H1 (cell line): Measurements from ENCODE around the gene GIPC2. TPM values are rescaled to one million over a fixed set of nuclear protein-coding genes. Genes with fewer than 3 reads are reported as not detected.

ENCODE experiments used
- CTCF ChIA-PET: fragments of 300-600 bp; sonication (Branson Sonifier 250); formaldehyde crosslinking; loops from one replicate; lab custom pipeline; 2021; ENCODE audit not compliant: partially characterized antibody; lab: Charles Lee
- POLR2A ChIA-PET: fragments of 300-600 bp; sonication (Branson Sonifier 250); formaldehyde crosslinking; loops from one replicate; lab custom pipeline; 2021; ENCODE audit warnings: inconsistent platforms; ENCODE audit not compliant: partially characterized antibody; lab: Charles Lee
- DNase-seq, 2 experiments: peaks; one replicate each; pipeline versions ENCODE4 v3.0.0 to v3.0.0-alpha.2; 2010 to 2022; ENCODE audit warnings: low spot score in 2 of 2, low read depth in 1 of 2, mixed read lengths in 1 of 2
- FAIRE-seq: peaks from 2 replicates; lab custom pipeline; 2011; peaks lifted over from hg19 to GRCh38; lab: Jason Lieb, UNC
- H2AFZ ChIP-seq: 2 replicates; pipeline ENCODE4 v1.8.1; 2012; ENCODE audit warnings: low read length, inconsistent platforms
- H2AK5ac ChIP-seq: 2 replicates; pipeline ENCODE4 v1.6.1; 2013; ENCODE audit warnings: low read depth, low read length
- H2BK120ac ChIP-seq: replicated peaks from 2 replicates; pipeline ENCODE3; 2013; ENCODE audit warnings: low read depth, low read length, inconsistent platforms
- H2BK12ac ChIP-seq: 2 replicates; pipeline ENCODE4 v1.6.1; 2013; ENCODE audit warnings: low read depth, low read length
- H2BK15ac ChIP-seq: 2 replicates; pipeline ENCODE4 v1.6.1; 2013; ENCODE audit warnings: low read length
- H2BK20ac ChIP-seq: 2 replicates; pipeline ENCODE4 v1.6.1; 2013; ENCODE audit warnings: low read length
- H2BK5ac ChIP-seq: 2 replicates; pipeline ENCODE4 v1.6.1; 2013; ENCODE audit warnings: low read depth, low read length
- H3K14ac ChIP-seq: 2 replicates; pipeline ENCODE4 v1.6.1; 2013; ENCODE audit warnings: inconsistent platforms; ENCODE audit not compliant: insufficient read length
- H3K18ac ChIP-seq: 2 replicates; pipeline ENCODE4 v1.6.1; 2013; ENCODE audit warnings: low read length; ENCODE audit errors: extremely low read depth
- H3K23ac ChIP-seq: 2 replicates; pipeline ENCODE4 v1.6.1; 2013; ENCODE audit warnings: inconsistent platforms; ENCODE audit not compliant: insufficient read length
- H3K23me2 ChIP-seq: 2 replicates; pipeline ENCODE4 v1.6.1; 2013; ENCODE audit warnings: low read depth, low read length
- H3K27ac ChIP-seq: 2 replicates; pipeline ENCODE4 v1.6.1; 2011; ENCODE audit warnings: low read depth, low read length, inconsistent platforms
- H3K27me3 ChIP-seq, 4 experiments: replicated peaks in 1 of 4; 1 replicate in 1 of 4; 2 replicates in 3 of 4; pipeline versions ENCODE4 v1.6.1 to v1.8.1; 2011 to 2013; ENCODE audit warnings: low read length in 3 of 4, mild to moderate bottlenecking in 3 of 4, inconsistent platforms in 2 of 4, mixed read lengths in 2 of 4, moderate library complexity in 1 of 4; ENCODE audit not compliant: control insufficient read depth in 3 of 4, insufficient read depth in 3 of 4; ENCODE audit errors: extremely low read depth in 1 of 4
- H3K36me3 ChIP-seq, 4 experiments: 2 replicates each; pipeline versions ENCODE4 v1.6.1 to v1.8.1; 2011 to 2013; ENCODE audit warnings: mild to moderate bottlenecking in 4 of 4, low read length in 3 of 4, moderate library complexity in 2 of 4, control low read depth in 1 of 4, inconsistent platforms in 1 of 4; ENCODE audit not compliant: insufficient read depth in 4 of 4, control insufficient read depth in 2 of 4
- H3K4ac ChIP-seq: replicated peaks from 2 replicates; pipeline ENCODE3; 2013; ENCODE audit warnings: low read length, low read depth, mixed read lengths, inconsistent platforms; ENCODE audit not compliant: insufficient read length
- H3K4me1 ChIP-seq, 4 experiments: replicated peaks in 1 of 4; 1 replicate in 1 of 4; 2 replicates in 3 of 4; pipeline versions ENCODE4 v1.6.1 to v1.8.1; 2011 to 2013; ENCODE audit warnings: low read length in 3 of 4, inconsistent platforms in 2 of 4, mixed read lengths in 1 of 4; ENCODE audit not compliant: insufficient read depth in 4 of 4, control insufficient read depth in 3 of 4
- H3K4me2 ChIP-seq, 2 experiments: 2 replicates each; pipeline versions ENCODE4 v1.6.1 to v1.8.1; 2011 to 2013; ENCODE audit warnings: low read depth in 2 of 2, low read length in 2 of 2, control low read depth in 1 of 2, inconsistent platforms in 1 of 2, mild to moderate bottlenecking in 1 of 2; ENCODE audit not compliant: insufficient read depth in 1 of 2
- H3K4me3 ChIP-seq, 4 experiments: fragments of 200-600, 300-600 bp in 1 of 4; sonication (generic), shearing (Covaris generic), sonication (Bioruptor Twin) in 1 of 4; 2 replicates each; pipeline versions ENCODE4 v1.5.1 to v1.8.1; 2011 to 2016; ENCODE audit warnings: low read length in 4 of 4, low read depth in 3 of 4, control low read depth in 2 of 4, inconsistent platforms in 2 of 4, mild to moderate bottlenecking in 2 of 4, mixed read lengths in 1 of 4, moderate library complexity in 1 of 4; ENCODE audit not compliant: insufficient read depth in 2 of 4; ENCODE audit errors: extremely low read depth in 1 of 4
- H3K56ac ChIP-seq: replicated peaks from 2 replicates; pipeline ENCODE3; 2013; ENCODE audit warnings: low read depth, mild to moderate bottlenecking, mixed read lengths, low read length, inconsistent platforms; ENCODE audit not compliant: insufficient read length
- H3K79me1 ChIP-seq: 2 replicates; pipeline ENCODE4 v1.6.1; 2013; ENCODE audit warnings: low read depth, low read length, control low read depth
- H3K79me2 ChIP-seq, 2 experiments: 2 replicates each; pipeline versions ENCODE4 v1.6.1 to v1.8.1; 2012 to 2013; ENCODE audit warnings: low read length in 2 of 2, mild to moderate bottlenecking in 2 of 2, inconsistent platforms in 1 of 2; ENCODE audit not compliant: insufficient read depth in 2 of 2, control insufficient read depth in 1 of 2
- H3K9ac ChIP-seq, 4 experiments: replicated peaks in 1 of 4; 1 replicate in 1 of 4; 2 replicates in 3 of 4; pipeline versions ENCODE4 v1.6.1 to v1.8.1; 2011 to 2013; ENCODE audit warnings: low read depth in 3 of 4, low read length in 3 of 4, control low read depth in 2 of 4, mild to moderate bottlenecking in 2 of 4, moderate library complexity in 2 of 4, inconsistent platforms in 1 of 4; ENCODE audit errors: extremely low read depth in 1 of 4
- H3K9me3 ChIP-seq, 2 experiments: 2 replicates each; pipeline versions ENCODE4 v1.6.1 to v1.8.1; 2012 to 2013; ENCODE audit warnings: mild to moderate bottlenecking in 2 of 2, moderate library complexity in 2 of 2, control low read depth in 1 of 2, inconsistent platforms in 1 of 2, low read depth in 1 of 2, low read length in 1 of 2, mixed read lengths in 1 of 2; ENCODE audit not compliant: insufficient read depth in 2 of 2
- H4K20me1 ChIP-seq, 2 experiments: replicated peaks in 1 of 2; 2 replicates each; pipeline versions ENCODE3 to v1.8.1; 2011 to 2013; ENCODE audit warnings: inconsistent platforms in 2 of 2, low read length in 2 of 2, mild to moderate bottlenecking in 1 of 2; ENCODE audit not compliant: insufficient read depth in 2 of 2, control insufficient read depth in 1 of 2
- H4K5ac ChIP-seq: 2 replicates; pipeline ENCODE4 v1.6.1; 2013; ENCODE audit warnings: low read length, low read depth, mixed read lengths, inconsistent platforms; ENCODE audit not compliant: insufficient read length
- H4K8ac ChIP-seq: 2 replicates; pipeline ENCODE4 v1.8.0; 2013; ENCODE audit warnings: mild to moderate bottlenecking, moderate library complexity, low read length, inconsistent platforms; ENCODE audit not compliant: insufficient read depth; ENCODE audit errors: extremely low read depth
- H4K91ac ChIP-seq: replicated peaks from 2 replicates; pipeline ENCODE3; 2013; ENCODE audit warnings: low read length, mixed read lengths, inconsistent platforms; ENCODE audit not compliant: insufficient read length
- ASH2L ChIP-seq: fragments of 200-600, 300-600 bp; sonication (generic); IDR thresholded peaks from one replicate; pipeline ENCODE4 v1.7.1; 2017; ENCODE audit warnings: low read length
- BACH1 ChIP-seq: IDR thresholded peaks from 2 replicates; pipeline ENCODE4 v1.6.1; 2012; ENCODE audit warnings: low read length, improper control_type of control experiment
- CBX5 ChIP-seq: fragments of 300-800, 300-1000 bp; sonication (generic); IDR thresholded peaks from 2 replicates; pipeline ENCODE4 v1.7.1; 2016; ENCODE audit warnings: antibody characterized with exemption, low read length, low read depth
- CHD2 ChIP-seq: IDR thresholded peaks from 2 replicates; pipeline ENCODE4 v1.6.1; 2012; ENCODE audit warnings: low read length, improper control_type of control experiment
- MAFK ChIP-seq: IDR thresholded peaks from 2 replicates; pipeline ENCODE4 v1.6.1; 2012; ENCODE audit warnings: low read depth, mild to moderate bottlenecking, improper control_type of control experiment, low read length
- POU5F1 ChIP-seq: IDR thresholded peaks from 2 replicates; pipeline ENCODE4 v1.6.1; 2011; ENCODE audit warnings: low read depth, mild to moderate bottlenecking, low read length, moderate library complexity
- RBBP5 ChIP-seq: IDR thresholded peaks from 2 replicates; pipeline ENCODE4 v1.7.1; 2012; ENCODE audit warnings: low read depth, mild to moderate bottlenecking, inconsistent platforms, low read length, moderate library complexity, borderline replicate concordance
- RXRA ChIP-seq: IDR thresholded peaks from 2 replicates; pipeline ENCODE4 v1.6.1; 2011; ENCODE audit warnings: low read depth, mild to moderate bottlenecking, low read length, moderate library complexity; ENCODE audit not compliant: insufficient read depth
- SIN3A ChIP-seq, 2 experiments: IDR thresholded peaks in 1 of 2; conservative IDR thresholded peaks in 1 of 2; 2 replicates each; pipeline ENCODE4 v1.6.1; 2011 to 2012; ENCODE audit warnings: low read length in 2 of 2, improper control_type of control experiment in 1 of 2, low read depth in 1 of 2, mild to moderate bottlenecking in 1 of 2
- TCF12 ChIP-seq: IDR thresholded peaks from 2 replicates; pipeline ENCODE4 v1.6.1; 2011; ENCODE audit warnings: low read depth, mild to moderate bottlenecking, low read length
- WGBS, 2 experiments: shearing (Covaris generic) in 1 of 2; methylation state at CpG; one replicate each; pipeline versions ENCODE4 v1.1.6 to v1.1.7; 2013 to 2015; ENCODE audit warnings: low lambda C conversion rate in 2 of 2, mixed read lengths in 2 of 2, inconsistent platforms in 1 of 2, low coverage in 1 of 2, missing lambda C conversion rate in 1 of 2; ENCODE audit not compliant: insufficient replicate concordance in 2 of 2, insufficient coverage in 1 of 2, insufficient read length in 1 of 2; ENCODE audit errors: extremely low coverage in 1 of 2, missing lambda C conversion rate in 1 of 2; 5-methylcytosine and 5-hydroxymethylcytosine counted together
- polyA plus RNA-seq, 7 experiments: library from polyadenylated mRNA; depleted of rRNA in 3 of 7; stranded (reverse) in 5 of 7; unstranded in 2 of 7; fragments of >200 nt in 5 of 7; fragments of 200-250 nt in 2 of 7; gene quantifications; 1 replicate in 5 of 7; 2 replicates in 1 of 7; 4 replicates in 1 of 7; pipeline versions ENCODE4 v1.2.1 to v1.2.3, GENCODE V29; 2011 to 2013; ENCODE audit warnings: missing spikeins in 2 of 7, mixed read lengths in 2 of 7
- total RNA-seq: library from RNA; stranded (reverse); fragmentation: NEBNext Ultra II Directional; extraction: Animal tissue kit (Norgen Biotek cat#: 25700); gene quantifications from 2 replicates; pipeline ENCODE4 v1.2.1, GENCODE V29; 2021
- TF ChIP-seq, protein P1 (sequence below): IDR thresholded peaks from 2 replicates; pipeline ENCODE4 v1.6.1; 2011; ENCODE audit warnings: low read length, improper control_type of control experiment
- TF ChIP-seq, protein P2 (sequence below): IDR thresholded peaks from 2 replicates; pipeline ENCODE4 v1.6.1; 2012; ENCODE audit warnings: low read length, inconsistent platforms

The GIPC2 gene
- total and polyA plus RNA-seq, 2 of the 8 experiments (the other 6 are each of a cell fraction or from before 2014, with no cell fraction given): 0.29 to 0.69 TPM

DNA sequence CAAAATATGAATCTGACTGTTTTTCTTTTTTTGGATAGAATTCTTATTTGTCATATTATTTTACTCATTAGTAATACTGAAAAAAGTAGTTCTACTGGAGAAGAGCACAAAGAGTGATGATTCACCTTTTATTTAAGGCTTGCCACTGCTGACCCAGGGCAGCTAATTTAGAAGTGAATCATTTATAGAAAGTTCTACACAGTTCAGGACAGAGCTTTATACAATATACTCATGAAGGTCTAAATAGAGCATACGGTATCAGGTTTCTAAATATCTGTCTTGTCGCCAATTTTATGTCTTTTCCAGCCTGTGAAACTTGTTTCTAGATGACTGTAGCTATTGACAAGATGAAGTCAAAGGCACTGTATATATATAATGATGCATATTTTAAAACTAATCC lies 25.0 kb downstream of the GIPC2 start:
- Histone ChIP-seq H3K23ac (no peak overlapping the region), H2AK5ac (no peak overlapping the region), H3K9ac (no peak overlapping the region), H3K79me2 (no peaks in the 10 kb centered on the region), H2BK12ac (no peak overlapping the region), H3K27me3 (no peaks in the 10 kb centered on the region), H4K8ac (no peak overlapping the region), H3K14ac (no peak overlapping the region), H3K4me1 (no peaks in the 10 kb centered on the region), H3K4me2 (no peak overlapping the region), H3K9me3 (no peaks in the 10 kb centered on the region), H3K36me3 (no peaks in the 10 kb centered on the region), H3K4me3 (no peak overlapping the region), H3K23me2 (no peaks in the 10 kb centered on the region), H3K4ac (no peak overlapping the region), H2AFZ (no peak overlapping the region), H3K56ac (no peak overlapping the region), H2BK5ac (no peak overlapping the region), H4K91ac (no peak overlapping the region), H2BK20ac (no peak overlapping the region), H3K27ac (no peak overlapping the region), H3K18ac (no peak overlapping the region), H4K5ac (no peak overlapping the region), H4K20me1 (no peaks in the 10 kb centered on the region), H3K79me1 (no peaks in the 10 kb centered on the region), H2BK120ac (no peak overlapping the region), H2BK15ac (no peak overlapping the region)
- POLR2A ChIA-PET: interaction anchor here (1.2 kb wide), 1 partner anchor 9 kb away, joined by 4 read pairs; no protein-coding TSS in a partner anchor
- WGBS, 2 experiments: 86% methylated on average over 2 of the region's 2 CpGs; no CpG with 5 or more reads in 1 of the 2 experiments
- DNase-seq (no peak), FAIRE-seq (no peak)
- CTCF ChIA-PET: interaction anchor here (2.7 kb wide), 1 partner anchor 10 kb away, joined by 12 read pairs; no protein-coding TSS in a partner anchor
- no peak for TF ChIP-seq RXRA
- TF ChIP-seq, protein P1, sequence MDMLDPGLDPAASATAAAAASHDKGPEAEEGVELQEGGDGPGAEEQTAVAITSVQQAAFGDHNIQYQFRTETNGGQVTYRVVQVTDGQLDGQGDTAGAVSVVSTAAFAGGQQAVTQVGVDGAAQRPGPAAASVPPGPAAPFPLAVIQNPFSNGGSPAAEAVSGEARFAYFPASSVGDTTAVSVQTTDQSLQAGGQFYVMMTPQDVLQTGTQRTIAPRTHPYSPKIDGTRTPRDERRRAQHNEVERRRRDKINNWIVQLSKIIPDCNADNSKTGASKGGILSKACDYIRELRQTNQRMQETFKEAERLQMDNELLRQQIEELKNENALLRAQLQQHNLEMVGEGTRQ: no peak
- no peak for TF ChIP-seq CBX5
- TF ChIP-seq, protein P2, sequence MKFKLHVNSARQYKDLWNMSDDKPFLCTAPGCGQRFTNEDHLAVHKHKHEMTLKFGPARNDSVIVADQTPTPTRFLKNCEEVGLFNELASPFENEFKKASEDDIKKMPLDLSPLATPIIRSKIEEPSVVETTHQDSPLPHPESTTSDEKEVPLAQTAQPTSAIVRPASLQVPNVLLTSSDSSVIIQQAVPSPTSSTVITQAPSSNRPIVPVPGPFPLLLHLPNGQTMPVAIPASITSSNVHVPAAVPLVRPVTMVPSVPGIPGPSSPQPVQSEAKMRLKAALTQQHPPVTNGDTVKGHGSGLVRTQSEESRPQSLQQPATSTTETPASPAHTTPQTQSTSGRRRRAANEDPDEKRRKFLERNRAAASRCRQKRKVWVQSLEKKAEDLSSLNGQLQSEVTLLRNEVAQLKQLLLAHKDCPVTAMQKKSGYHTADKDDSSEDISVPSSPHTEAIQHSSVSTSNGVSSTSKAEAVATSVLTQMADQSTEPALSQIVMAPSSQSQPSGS: no peak
- TF ChIP-seq RBBP5: no peak
- no peak for TF ChIP-seq ASH2L
- no peak for TF ChIP-seq SIN3A (conservative IDR thresholded peaks at IDR 0.05 in 1 of 2, IDR thresholded peaks at IDR 0.05 in 1 of 2; ENCODE audit: low read depth in 1 of 2, low read length in 2 of 2)
- TF ChIP-seq TCF12: no peak
- no peak for TF ChIP-seq MAFK
- TF ChIP-seq POU5F1: no peak
- TF ChIP-seq CHD2: no peak
- TF ChIP-seq BACH1: no peak
